NCI-H510A (cell line): ENCODE measurements around the gene PCK2.

Experiments
- DNase-seq: peaks from one replicate; lab custom pipeline; 2025; lab: John Stamatoyannopoulos, UW

Gene PCK2

DNA sequence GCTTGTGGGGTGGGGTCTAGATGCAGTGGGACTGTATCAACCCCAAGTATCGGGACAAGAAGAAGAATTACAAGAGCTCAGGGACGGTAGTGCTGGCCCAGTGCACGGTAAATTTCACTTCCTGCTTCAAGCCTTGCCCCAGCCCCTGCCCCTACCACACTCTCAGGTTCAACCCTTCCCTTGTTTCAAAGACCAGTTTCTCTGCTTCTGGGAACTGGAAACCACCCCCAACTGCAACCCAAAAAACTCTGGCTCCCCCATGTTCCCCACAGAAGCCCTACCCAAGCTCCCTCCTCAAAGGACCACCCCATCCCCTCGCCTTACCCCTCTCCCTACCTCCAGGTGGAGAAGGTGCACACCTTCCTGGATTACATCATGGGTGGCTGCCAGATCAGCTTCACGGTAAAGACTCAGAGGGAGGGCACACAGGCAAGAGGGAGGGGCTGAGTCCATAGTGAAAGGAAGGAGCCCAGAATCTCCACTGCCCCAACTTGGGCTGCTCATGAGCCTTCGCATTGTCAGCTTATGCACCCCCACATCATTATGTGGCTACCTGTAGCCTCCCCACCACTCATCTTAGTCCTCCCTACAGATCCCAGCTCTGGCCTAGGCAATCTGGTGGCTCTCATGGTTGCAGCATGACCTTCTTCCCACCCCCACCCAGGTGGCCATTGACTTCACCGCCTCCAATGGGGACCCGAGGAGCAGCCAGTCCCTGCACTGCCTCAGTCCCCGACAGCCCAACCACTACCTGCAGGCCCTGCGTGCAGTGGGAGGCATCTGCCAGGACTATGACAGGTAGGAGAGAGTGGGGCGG, 18.4 kb upstream of the PCK2 start:
- no peak for DNase-seq

- no peak for DNase-seq
Observed at GRCh38 chr14:24076302-24076601, 17.9 kb upstream of the PCK2 start.

GRCh38 chr14:24077086-24077485, 17.0 kb upstream of the PCK2 start:
- no peak for DNase-seq

DNA sequence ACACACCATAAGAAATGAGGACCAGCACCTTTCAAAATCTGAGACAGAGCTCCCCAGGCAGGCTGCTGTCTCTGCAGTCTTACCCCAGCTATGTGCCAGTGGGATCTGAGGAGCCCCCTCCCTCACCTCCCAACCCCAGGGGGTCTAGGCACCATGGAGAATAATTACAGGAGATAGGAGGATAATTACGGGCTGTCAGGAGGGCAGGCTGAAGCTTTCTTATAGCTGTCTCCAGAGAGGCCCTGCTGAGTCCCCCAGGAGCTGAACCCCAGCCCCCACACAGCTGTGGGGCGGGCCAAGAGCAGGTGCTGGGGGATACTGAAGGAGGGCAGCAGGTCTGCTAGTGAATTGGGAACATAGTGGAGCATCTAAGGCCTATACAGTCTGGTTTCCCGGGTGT, 16.0 kb upstream of the PCK2 start:
- DNase-seq: no peak

DNA sequence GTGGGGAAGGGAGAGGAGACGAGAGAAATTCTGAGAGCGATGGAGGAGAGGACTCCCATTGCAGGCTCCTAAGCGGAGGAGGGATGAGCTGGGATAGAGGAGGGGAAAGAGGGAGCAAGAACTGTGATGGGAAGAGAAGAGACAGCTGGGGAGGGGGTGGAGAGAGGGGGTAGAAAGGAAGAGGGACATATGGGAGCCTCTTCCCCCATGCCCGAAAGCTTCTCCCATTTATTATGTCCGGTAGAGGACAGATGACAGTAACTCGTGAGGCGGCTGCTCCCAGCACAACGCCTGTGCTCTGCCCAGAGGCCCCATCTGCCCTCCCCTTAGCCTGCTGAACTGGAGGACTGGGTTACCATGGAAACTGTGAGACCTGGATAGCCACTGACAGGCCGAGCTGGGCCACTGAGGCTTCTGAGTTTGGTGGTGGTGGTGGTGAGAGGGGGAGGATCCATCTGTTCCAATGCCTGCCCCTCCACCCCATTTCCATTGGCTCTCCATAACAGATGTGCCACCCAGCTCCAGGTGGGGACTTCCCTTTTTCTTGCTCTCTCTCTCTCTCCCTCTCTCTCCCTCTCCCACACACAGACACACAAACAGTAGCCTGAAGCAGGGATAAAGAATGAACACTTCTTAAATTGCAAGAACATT, 14.5 kb upstream of the PCK2 start:
- no peak for DNase-seq

GRCh38 chr14:24080142-24080530, 14.0 kb upstream of the PCK2 start:
- no peak for DNase-seq

GRCh38 chr14:24080888-24081738, 13.0 kb upstream of the PCK2 start:
- peak; percentile 64 for DNase-seq

DNA sequence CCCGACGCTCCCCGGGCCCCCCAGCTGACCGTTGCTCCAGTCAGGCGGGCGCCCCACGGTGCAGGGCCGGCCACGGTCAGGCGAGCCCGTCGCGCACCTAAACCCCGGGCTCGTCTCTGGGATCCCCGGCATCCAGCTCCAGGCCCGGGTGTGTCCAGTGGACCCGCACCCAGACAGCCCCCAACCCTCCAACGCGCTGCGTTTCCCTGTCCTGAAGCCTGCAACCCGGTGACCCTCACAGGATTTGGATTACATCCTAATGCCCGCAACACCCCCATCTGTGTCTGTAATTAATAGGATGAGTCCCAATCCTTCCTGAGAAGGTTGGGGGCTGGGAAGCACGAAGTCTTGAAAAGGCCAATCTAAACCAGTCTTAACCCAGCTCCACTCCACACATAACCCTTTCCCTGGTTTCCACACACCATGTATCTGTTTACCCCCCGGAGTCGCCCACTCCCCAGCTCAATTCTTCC, 12.3 kb upstream of the PCK2 start:
- no peak for DNase-seq

GRCh38 chr14:24082411-24083080, 11.6 kb upstream of the PCK2 start:
- DNase-seq: no peak

DNA sequence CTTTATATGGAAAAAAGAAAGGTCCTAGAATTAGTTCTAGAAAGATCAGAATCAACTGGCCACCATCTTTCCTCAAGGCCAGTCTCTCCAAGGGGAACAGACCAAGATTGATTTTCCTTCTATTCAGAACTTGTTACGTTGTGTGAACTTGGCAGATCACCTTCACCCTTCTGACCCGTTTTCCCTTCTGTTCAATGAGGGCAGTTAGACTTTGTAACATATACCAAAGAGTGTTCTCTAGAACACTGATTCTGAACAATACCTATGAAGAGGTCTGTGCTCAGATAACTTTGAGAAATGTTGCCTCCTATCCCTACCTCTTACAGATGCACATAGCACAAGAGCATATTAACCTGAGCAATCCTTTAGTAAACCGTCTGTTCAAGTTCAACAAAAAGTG, 10.6 kb upstream of the PCK2 start:
- DNase-seq: no peak

DNA sequence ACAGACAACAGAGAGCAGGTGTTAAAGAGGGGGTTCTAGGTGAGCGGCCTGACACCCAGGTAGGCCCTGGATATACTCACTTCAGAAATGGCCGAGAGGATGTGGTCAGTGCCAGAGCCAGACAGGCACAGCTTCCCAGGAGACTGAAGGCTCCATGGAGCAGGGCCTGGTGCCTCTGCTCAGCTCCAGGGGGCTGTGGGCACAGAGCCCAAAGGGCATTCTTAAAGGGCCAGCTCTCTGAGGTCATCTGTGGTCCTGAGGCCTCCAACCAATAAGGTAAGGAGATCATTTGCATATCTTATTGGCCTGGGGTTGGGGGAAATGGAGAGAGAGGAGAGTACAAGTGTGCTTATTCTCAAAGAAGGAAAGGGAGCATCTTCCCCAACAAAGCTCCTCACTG, 9.7 kb upstream of the PCK2 start:
- no peak for DNase-seq

- no peak for DNase-seq
Observed at GRCh38 chr14:24085215-24085614, 8.9 kb upstream of the PCK2 start.

DNA sequence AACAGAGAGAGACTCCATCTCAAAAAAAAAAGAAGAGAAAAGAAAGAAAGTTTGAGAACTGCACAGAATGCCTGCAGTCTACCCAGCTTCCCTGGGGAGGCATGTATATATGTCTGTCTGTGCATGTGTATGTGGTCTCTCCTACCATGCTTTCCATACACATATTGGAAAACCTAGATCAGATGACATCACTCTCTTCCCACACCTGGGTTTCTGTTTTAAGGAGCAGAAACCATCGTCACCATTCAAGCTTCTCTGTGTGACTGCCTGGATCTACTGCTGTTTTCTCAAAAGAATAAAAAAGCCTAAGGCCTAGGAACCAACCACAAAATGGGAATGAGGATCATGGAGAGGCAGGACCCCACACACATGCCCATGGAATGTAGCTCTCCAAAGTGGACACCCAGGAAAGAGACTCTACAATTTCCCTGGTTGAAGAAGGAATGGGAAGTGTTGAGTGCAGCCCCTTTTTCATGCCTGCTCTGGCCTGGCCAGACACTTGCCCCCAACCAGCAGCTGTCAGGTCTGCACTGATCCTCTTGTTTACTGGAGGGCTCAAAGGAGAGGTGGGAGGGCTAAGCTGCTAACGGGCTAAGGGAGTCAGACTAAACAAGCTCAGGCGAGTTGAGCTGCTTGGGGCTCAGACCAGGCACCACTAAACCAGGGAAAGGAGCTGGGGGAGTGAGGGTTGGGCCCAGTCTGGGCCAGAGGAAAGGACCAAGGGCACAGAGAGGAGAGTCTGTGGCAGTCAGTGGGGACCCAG, 7.7 kb upstream of the PCK2 start:
- no peak for DNase-seq

DNA sequence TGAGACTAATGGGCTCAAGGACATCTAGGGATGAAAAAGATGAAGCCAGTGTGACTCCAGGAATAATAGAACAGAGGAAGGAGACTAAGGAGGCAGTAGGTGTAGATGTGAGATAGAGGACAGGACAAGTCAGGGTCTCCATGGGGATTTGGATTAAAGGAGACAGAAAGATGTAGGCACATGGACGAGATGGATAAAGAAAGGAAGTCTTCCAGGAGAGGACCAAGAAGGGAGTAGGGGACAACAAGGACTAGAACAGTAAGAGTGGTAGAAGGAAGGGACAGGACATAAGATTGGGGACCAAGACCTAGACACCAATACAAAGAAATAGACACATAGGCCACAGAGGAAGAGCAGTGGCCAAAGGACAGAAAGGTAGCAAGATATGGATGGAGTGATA, 7.1 kb upstream of the PCK2 start:
- no peak for DNase-seq

GRCh38 chr14:24088095-24088494, 6.0 kb upstream of the PCK2 start:
- no peak for DNase-seq

- no peak for DNase-seq
Observed at GRCh38 chr14:24089890-24090289, 4.2 kb upstream of the PCK2 start.

DNA sequence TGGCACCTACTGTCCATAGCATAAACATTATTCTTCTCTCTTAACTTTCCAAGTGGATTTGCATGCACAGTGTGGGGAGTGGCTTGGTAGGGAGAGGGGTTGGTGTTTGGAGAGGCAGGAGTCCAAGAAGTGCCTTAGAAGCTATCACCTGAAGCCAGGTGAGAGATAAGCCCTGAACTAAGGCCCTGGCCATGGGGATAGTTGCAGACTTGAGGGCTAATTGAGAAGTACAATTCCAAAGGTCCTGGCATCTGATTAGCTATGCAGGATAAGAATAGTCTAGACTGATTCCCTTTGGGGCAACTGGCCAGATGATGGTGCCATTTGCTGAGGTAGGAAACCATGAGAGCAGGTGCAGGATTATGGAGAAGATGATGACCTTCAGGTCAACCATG, 2.0 kb upstream of the PCK2 start:
- no peak for DNase-seq

DNA sequence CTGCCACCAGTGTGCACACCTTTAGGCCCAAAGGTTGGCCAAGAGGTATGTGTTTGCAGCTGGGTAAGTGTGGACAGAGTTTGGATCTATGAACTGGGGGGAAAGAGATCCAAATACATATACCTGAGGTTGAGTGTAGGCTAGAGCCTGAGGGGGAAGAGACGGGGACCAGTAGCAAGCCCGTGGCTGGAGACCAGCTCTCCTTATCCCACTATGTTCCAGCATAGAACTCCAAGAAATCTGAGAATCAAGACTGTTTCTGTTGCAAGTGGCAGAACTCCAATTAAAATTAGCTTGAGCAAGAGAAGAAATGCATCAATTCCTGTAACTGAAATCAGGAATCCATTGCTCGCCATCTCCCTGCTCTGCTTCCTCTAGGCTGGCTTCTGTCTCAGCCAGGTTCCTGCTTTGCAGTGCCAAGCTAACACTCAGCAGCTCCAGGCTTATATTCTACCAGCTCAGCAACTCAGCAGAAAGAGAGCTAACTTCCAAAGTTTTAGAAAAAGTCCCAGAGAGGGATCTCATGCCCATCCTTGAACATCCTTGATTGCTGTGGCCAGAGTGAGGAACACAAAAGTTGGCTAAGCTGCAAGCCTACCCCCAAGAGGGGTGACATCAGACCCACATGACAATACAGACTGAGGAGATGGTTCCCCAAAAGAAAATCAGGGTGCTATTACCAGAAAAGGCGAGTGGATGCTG, 1.5 kb upstream of the PCK2 start:
- no peak for DNase-seq

GRCh38 chr14:24093207-24093900, 757 bp upstream of the PCK2 start:
- no peak for DNase-seq

DNA sequence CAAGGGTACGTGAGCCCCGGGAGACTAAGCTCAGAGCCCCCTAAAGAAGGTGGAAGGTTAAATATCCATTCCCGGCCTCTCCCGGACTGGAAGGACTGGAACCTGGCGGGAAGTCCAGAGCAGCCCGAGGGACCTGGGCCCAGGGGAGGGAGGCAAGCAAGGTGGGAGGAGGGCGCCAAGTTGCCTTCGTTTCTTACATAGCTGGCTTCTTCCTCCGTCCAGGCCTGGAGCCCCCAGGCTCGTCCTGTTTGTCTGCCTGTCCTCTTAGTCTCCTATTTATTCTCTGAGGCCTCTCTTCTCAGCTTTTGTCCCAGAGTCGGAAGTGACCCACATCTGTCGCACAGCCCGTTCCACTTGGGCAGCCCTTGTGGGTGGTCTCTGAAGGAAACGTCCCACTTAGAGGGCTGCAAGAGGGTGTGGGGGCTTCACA, 745 bp downstream of the PCK2 start:
- no peak for DNase-seq
